Endometrium (tissue), 2 donors: ENCODE results near the gene FANCE.
"Not testable (repeated sequence)": the region's sequence is repeated elsewhere in the genome, so short reads cannot be mapped to it uniquely, and the experiment has no call there.

Experiments used
- FAIRE-seq: peaks from 2 replicates; lab custom pipeline; 2012; peaks lifted over from hg19 to GRCh38; lab: Jason Lieb, UNC
- donor health status: control.
- donor health status: control.

The FANCE gene

DNA sequence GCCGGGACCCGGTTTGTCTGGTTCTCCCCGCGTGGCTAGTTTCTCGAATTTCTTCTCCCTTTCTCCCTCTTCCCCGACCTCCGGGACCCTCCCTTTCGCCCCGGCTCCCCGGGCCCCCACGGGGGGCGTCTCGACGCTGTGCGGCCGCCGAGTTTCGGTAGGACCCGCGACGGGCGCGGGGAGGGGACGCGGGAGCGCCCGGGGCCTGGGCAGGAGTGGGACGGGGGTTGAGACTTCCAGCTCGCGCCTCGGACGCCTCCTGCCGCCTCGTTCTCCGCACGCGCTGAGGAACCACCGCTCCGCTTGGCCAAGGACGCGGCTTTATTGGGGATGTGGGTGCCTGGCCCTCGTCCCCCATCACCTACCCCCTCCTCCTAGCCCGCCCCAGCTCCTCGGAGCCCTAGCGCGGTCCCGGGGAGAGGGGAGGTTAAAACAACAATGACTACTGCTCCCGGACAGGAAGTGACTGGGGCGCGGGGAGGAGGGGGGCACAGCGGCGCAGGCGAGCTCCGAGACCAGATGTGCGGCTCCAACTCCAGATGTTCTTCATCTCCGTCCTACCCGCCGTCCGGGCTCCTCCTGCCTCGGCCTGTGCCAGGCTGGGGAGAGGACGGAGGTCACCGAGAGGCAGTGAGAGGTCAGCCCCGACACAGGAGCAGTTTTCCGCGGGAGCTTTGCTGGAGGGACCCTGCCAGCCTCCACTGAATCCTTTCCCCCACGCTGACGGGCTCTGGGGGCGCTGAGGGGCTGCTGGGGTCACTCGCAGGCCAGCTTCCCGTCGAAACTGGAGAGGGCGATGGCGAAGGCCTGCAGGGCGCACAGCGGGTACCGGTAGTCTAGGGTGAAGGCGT, 45.7 kb downstream of the FANCE start:
- no peak for FAIRE-seq

DNA sequence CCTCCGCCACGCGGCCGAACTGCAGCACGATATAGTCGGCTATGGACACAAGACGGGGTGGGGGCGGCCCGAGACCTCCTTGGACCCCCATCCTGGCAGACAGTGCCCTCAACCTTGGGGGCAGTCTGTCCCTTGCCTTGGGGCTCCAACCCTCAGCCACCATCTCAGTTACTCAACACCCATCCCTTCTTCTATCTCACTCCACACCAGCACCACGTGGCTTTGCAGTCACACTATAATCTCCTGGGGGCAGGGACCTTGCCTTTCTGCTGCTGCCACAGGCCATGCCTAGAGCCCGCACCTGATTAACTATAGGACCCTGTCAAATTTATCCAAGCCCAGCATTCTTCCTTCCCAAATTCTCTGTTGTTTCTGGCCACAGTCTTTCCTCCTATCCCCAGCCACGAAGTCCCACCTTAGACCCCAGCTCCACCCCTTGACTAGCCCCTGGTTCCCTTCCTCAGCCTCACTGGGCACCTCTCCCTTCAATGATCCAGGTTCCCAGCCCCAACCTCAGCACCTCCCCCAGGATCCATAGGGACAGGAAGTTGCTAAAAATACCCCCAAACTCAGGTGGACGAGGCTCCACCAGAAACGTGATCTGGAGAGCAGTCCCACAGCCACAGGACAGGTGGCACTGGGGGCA, 46.4 kb downstream of the FANCE start:
- FAIRE-seq: no peak

DNA sequence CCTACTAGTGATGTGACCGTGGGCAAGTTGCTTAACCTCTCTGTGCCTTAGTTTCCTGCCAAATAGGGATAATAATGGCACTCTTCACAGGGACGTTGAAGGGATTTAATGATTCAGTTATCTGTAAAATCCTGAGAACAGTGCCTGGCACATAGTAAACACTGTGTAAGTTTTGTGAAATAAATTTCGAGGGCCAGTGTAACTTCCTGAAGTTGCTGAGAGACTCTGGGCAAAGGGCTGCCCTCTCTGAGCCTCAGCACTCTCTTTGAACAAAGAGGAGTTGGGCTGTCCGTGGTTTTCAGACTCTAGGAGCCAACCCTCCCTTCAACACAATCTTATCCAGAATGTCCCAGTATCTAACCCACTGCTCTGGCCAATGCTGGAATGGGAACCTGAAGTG, 47.2 kb downstream of the FANCE start:
- no peak for FAIRE-seq

DNA sequence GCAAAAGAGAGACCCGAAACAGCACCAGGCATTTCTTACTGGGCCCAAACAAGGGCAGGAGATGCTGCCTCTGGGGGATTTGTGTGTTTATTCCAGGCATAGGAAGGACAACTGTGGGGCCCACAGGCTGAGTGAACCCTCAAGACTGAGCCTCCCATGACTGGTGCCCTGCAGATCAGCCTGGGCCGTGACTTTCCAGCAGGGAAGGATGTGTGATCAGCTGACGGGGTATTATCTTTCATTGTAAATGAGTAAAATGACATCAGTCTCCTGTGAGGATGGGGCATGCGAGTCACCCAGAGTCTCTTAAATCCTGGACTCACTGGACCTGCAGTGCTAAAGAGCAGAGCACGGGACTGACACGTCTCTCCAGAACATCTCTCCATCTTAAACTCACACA, 48.6 kb downstream of the FANCE start:
- no peak for FAIRE-seq

DNA sequence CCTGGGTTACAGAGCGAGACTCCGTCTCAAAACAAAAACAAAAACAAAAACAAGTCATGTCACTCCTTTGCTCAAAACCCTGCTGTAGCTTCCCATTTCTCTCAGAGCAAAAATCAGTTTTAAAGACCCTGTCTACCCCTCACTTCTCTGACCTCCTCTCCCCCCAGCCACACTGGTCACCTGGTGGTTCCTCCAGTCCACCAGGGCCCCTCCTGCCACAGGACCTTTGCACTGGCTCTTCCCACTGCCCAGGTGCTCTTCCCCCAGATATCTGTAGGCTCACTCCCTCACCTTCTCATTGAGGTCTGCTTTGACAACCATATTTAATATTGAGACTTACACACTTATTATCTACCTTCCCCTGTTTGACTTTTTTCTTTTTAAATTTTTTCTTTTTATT, 49.6 kb downstream of the FANCE start:
- no peak for FAIRE-seq

DNA sequence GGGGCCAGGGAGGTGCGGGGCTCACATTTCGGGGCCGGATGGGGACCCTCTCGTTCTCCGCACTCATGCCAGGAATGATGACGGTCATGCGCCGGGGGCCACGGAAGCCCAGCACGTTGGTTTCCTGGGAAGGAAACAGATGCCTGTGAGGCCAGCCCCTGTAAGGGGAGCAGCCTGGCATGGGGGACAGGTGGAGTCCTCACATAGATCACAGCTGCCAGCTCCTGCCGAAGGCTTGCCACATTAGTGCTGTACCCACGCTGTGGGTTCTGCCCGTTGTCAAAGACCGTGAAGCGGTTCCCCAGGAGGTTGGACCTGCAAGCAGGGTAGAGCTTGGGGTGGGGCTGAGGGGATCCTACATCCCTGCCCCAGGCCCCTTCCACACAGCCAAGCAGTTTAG, 51.4 kb downstream of the FANCE start:
- no peak for FAIRE-seq

DNA sequence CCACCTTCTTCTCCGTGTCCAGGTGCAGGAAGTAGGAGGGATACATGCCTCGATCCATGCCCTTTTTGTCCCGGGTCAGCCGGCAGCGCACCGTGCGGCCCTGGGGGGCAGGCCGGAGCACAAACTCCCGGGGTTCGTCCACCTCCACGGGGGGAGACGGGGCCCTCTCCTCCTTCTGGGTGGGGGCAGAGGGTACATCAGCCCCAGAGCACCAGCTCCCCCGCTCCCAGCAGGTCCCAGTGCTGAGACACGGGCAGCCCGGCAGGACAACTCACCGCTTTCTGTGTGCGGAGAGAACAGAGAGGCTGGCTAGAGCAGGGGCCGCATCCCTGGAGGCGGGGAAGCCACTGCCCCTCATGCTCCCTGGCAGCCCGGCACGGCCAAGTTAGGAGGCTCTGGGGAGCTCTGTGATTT, 53.9 kb downstream of the FANCE start:
- no peak for FAIRE-seq

DNA sequence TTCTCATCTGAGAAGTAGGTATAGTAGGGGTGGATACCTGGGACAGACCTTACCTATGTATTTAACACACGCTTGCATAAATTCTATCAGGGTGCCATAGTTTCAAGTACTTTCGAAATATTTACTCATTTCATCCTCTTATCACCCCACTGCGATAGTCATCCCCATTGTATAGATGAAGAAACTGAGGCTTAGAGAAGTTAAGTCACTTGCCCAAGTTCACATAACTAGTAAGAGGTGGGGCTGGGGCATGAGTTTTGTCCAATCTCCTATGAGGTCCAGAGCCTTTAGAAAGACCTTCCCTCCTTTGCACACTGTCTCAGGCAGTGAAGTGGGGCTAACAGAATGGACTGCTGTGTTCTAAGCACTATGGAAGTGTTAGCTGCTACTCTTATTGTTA, 54.4 kb downstream of the FANCE start:
- FAIRE-seq: no peak

DNA sequence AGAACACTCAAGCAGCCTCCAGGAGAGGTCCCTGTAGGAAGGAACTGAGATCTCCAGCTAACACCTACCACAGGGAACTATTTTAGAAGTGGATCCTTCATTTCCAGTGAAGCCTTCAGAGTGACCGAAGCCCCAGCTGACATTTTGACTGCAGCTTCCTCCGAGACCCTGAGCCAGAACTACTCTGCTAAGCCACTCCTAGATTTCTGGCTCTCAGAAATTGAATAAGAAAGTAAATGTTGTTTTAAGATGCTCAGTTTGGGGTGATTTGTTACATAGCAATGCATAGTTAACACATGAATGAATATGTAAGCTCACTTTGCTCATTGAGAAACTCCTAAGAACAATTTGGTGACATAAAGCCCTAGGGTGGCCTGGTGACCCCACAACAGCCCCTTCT, 55.1 kb downstream of the FANCE start:
- no peak for FAIRE-seq

DNA sequence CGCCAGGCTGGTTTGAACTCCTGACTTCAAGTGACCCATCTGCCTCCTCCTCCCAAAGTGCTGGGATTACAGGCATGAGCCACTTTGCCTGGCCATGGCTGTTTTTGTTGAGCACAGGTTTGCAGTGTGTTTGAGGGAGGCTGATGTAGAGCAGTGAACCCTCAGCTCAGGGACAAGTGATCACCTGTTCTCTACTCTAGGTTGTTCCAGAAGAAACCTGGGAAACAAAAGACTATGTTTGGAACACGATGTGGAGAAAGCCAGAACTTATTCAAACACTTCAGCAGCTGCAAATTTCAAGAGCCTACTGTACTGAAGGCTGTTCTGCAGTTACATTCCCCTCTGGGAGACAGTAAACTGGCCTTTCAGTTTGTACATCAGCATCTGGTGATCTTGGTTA, 55.9 kb downstream of the FANCE start:
- no peak for FAIRE-seq

DNA sequence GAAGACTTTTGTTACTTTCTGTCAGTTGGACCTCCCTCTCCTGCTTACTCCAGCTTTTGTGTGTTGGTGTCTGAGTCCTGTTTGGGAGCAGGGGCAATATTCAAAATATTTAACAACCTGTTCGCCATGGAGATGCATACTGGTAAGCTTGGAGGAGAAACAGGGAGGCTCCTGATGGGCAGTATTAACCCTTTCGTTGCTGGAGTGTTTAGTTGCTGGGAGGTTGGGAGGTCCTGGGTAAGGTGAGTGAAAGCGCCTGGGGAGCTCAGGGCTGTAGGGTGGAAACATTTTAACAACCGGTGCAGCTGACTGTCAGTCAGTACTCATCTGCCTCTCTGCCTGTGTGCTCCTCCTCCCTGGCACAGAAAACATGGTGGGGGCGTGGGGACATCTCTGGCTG, 56.4 kb downstream of the FANCE start:
- FAIRE-seq: no peak

DNA sequence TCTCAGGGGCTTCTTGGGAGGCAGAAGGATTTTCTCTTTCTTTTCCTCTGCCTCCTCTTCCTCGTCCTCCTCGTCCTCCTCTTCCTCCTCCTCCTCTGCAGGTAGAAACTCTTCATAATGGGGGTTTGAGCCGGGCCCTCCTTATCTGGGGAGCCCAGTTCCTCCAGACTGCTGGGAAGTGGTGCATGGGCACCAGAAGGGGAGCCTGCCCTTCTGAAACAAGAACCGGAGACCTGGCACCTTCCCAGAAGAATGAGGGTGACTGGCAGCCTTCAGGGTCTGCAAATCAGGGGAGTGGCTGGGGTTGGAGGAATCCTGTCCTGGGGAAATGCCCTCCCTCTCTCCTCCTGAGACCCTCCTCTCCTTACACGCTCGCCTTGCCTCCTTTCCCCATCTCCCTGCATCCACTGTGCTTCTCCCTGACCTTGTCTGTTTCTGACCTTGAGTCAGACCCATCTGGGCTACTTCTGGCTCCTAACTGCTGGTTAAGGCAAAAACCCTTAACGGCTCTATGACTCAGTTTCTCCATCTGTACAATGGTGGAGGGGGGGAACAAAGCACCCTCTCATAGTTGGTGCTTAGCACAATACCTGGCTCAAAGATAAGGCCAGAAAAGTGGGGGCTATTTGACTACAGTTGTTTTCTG, 58.9 kb downstream of the FANCE start:
- FAIRE-seq: no peak

DNA sequence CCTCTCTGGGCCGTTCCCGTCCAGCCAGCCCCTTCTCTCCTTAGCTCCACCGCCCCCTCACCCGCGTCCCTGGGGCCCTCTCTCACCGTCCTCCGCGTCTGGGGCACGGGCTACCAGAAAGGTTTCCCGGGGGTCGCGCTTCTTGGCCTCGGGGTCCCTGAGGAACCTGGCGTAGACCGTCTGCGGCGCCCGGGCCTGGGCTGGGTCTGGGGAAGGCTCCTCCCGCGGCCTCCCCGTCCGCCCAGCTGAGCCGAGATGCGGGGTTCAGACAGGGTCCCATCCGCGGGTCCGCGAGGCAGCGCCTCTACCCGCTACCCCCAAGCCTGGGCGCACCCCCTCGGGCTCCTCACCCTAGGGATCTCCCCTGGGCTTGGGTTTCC, 59.4 kb downstream of the FANCE start:
- no peak for FAIRE-seq

DNA sequence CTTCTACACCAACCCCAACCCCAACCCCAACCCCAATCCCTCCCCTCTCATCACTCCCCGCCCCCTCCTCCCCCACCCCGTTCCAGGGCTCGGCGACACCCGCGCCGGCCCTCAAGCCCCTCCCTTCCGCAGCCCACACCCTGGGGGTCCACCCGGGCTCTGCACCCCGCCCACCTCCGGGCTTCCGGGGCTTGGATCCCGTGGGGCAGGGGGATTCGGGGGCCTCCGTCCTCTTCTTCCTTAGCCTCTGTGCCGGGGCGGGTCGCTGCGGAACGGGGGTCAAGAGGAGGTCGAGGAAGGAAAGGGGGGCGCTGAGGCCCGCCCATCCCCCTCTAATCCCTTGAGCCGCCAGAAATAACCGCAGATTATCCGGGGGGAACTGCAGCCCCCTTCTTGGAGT, 59.9 kb downstream of the FANCE start:
- no peak for FAIRE-seq

DNA sequence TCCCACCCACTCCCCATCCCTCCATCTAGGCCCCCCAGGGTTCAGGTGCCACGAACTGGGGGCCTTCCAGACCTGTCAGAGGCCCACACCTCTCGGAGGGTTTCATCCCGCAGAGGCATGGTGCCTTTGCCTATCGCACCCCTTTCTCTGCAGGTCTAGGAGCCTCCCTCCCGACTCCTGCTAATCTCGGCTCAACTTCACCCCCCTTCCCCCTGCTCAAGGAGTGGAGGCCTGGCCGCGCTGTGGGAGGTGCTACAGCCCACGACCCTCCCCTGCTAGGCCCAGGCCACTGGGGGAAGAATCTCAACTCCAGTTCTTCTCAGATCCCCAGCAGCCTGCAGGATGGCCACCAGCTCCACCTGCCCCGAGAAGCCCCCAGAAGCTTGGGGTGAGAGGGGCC, 60.6 kb downstream of the FANCE start, which contains the start of gene TULP1:
Gene TULP1 (minus strand): TSS at position 157 of the 400 bp plus-strand sequence. CDS start 38 bp downstream, at position 119.
- FAIRE-seq: no peak

DNA sequence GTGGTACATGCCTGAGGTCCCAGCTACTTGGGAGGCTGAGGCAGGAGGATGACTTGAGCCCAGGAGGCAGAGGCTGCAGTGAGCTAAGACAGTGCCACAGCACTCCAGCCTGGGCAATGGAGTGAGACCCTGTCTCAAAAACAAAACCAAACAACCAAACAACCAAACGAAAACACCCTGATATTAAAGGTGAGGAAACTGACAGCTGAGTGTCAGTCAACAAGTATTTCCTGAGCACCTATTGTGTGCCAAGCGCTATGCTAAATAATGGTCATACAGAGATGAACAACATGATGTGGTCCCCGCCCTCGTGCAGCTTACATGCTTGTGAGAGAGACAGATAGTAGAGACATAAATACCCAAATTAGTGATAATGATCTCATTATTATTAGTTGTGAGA, 62.4 kb downstream of the FANCE start:
- FAIRE-seq: no peak

DNA sequence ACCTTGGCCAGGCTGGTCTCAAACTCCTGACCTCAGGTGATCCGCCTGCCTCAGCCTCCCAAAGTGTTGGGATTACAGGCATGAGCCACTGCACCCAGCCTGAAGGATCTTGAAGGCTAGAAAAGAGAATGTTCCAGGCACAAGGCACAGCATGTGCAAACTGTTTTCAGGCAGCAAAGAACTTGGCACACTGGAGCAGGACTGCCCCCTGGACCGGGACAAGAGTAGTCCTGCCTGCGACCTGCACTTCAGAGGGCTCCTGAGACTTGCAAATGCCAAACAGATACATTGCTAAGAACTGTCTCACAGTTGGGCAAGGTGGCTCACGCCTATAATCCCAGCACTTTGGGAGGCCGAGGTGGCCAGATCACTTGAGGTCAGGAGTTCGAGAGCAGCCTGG, 63.8 kb downstream of the FANCE start:
- FAIRE-seq: not testable (repeated sequence)
